IPS DF 4.7 (cell line): ENCODE measurements around the gene ARMC9.

ENCODE experiments used
- DNase-seq: peaks from one replicate; pipeline ENCODE4 v3.0.0-alpha.2; 2013; ENCODE audit warnings: low spot score; ENCODE audit errors: extremely low read depth

ARMC9 gene

GRCh38 chr2:231312066-231312465 lies 113.6 kb downstream of the ARMC9 start:
- DNase-seq: no peak

- no peak for DNase-seq
Measured at GRCh38 chr2:231315896-231316295, 117.5 kb downstream of the ARMC9 start.

- DNase-seq: no peak
Measured at GRCh38 chr2:231317579-231317978, 119.1 kb downstream of the ARMC9 start.

- no peak for DNase-seq
Measured at GRCh38 chr2:231318436-231318835, 120.0 kb downstream of the ARMC9 start.

- DNase-seq: no peak
Measured at GRCh38 chr2:231318954-231319353, 120.5 kb downstream of the ARMC9 start.

- no peak for DNase-seq
Measured at GRCh38 chr2:231319867-231320266, 121.4 kb downstream of the ARMC9 start.

GRCh38 chr2:231321021-231321420 lies 122.6 kb downstream of the ARMC9 start:
- DNase-seq: no peak

GRCh38 chr2:231321556-231322334 lies 123.3 kb downstream of the ARMC9 start:
- no peak for DNase-seq

- no peak for DNase-seq
Measured at GRCh38 chr2:231323316-231323715, 124.9 kb downstream of the ARMC9 start.

GRCh38 chr2:231325826-231326225 lies 127.4 kb downstream of the ARMC9 start:
- DNase-seq: no peak

GRCh38 chr2:231326404-231326803 lies 128.0 kb downstream of the ARMC9 start:
- DNase-seq: no peak

- DNase-seq: no peak
Measured at GRCh38 chr2:231330311-231330710, 131.9 kb downstream of the ARMC9 start.

- DNase-seq: no peak
Measured at GRCh38 chr2:231331533-231331932, 133.1 kb downstream of the ARMC9 start.

- no peak for DNase-seq
Measured at GRCh38 chr2:231332388-231332787, 134.0 kb downstream of the ARMC9 start.

- DNase-seq: no peak
Measured at GRCh38 chr2:231332872-231333500, 134.6 kb downstream of the ARMC9 start.

GRCh38 chr2:231334179-231334930 lies 135.9 kb downstream of the ARMC9 start:
- no peak for DNase-seq

- DNase-seq: no peak
Measured at GRCh38 chr2:231334981-231335380, 136.6 kb downstream of the ARMC9 start.

- DNase-seq: no peak
Measured at GRCh38 chr2:231335591-231335990, 137.2 kb downstream of the ARMC9 start.

- DNase-seq: no peak
Measured at GRCh38 chr2:231336236-231336635, 137.8 kb downstream of the ARMC9 start.

GRCh38 chr2:231336700-231337099 lies 138.3 kb downstream of the ARMC9 start:
- DNase-seq: no peak

GRCh38 chr2:231337807-231338759 lies 139.7 kb downstream of the ARMC9 start:
- no peak for DNase-seq
